A204.1 (cell line): ENCODE data around the gene LLCFC1.

Source experiments
- FAIRE-seq: peaks from 2 replicates; lab custom pipeline; 2012; peaks lifted over from hg19 to GRCh38; lab: Jason Lieb, UNC

The LLCFC1 gene

DNA sequence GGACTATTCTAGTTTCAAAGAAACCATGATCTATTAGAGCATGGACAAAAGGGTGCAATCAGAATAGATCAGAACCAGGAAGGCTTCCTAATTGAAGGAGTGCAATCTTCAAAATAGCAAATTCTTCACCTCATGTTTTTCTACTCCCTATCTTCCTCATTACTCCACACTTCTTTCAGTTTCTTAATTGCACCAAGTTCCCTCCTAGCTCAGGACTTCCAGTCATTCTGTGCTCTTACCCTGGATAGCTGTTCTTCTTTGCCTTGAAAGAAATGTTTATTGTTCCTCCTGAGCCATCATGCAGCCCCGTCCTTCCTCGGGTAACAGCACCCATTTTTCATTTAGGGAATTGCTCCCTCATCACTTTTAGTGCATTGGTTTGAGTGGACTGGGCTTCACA is 28.8 kb upstream of the LLCFC1 start:
- FAIRE-seq = no peak

DNA sequence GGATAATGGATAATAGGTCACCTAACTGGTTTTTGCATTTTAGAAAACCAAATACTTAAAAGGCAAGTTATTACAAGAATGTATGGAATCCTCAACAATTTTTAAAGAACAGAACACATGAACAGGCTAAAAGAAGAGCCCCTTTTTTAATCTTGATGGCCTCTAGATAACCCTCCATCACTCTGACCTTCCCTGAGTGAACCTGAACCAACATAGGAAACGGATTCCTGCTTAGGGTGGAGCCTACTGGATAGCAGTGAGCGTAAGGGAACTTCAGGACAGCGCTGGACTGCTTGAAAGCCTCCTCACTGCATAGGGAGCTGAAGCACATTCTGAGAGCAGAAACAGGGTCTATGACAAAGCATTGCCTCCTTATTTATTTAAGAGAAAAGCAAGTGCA is 26.2 kb upstream of the LLCFC1 start:
- FAIRE-seq = no peak

DNA sequence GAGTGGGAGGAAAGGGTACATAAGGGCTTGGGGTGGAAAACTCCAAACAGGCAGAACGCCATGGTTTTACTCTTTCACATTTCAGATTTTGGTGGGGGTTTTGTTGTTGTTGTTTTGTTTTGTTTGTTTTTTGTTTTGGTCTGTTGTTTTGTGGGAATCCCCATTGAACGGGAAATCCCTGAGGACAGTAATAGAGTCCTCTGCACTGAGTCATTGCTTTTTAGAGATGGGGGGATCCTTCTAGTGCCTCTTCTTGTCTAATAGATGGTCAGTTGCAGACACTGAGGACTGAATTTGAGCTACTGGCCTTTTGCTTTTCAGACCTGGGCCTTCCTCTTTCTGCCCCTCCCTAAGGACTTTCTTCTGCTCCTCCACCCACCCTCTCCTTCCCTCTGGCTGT is 25.7 kb upstream of the LLCFC1 start:
- no peak for FAIRE-seq

DNA sequence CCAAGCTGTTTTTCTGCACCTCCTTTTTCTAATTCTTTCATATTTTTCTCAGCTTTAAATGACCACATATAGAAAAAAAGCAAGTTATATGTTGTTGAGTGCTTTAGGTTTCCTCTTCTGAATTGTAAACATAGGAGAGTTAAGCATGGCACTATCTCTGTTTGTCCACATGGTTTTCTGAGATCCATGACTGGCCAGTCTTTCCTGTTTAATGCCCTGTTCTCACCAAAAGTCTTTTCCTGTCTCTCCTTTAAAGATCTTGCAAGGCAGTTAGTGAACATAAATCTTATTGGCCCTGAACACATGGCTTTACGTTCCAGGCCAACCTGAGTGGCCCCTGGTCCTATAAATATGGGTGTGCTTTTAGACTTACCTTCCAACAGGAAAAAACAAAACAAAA is 25.2 kb upstream of the LLCFC1 start:
- FAIRE-seq = no peak

DNA sequence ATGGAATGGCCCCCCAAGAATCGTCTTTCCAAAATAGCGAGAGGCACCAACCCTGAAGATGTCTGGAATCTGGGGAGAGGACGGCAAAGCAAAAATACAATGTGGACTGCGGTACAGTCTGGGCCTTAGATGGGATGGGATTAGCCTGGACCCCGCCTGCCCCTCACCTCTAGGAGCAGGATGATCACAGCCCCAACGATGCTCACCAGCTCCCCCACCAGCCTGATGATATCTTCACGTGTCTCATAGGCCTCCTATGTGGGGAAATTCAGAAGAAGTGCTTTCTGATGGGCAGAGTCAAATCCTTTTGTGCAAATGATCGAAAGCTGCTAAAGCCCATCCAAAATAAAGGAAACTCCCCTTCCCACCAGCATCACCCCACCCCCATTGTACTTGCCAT is 24.0 kb upstream of the LLCFC1 start:
- no peak for FAIRE-seq

DNA sequence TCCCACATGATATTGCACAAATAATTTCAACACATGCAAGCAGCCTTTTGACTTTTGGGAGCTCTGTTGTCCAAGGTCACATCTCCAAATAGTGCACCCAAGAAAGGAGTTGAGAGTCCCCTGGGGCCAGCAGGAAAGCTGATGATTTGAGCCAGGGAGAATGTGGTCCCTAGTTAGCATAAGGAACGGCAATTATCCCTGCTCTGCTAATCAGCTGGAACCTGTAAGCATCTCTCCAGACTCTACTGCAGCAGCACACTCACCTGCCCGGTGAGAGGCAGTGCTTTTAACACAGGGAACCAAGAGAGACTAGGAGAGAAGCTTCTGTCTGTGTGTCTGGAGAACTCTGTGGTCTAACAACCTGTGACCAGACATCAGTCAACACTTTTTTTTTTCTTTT is 22.8 kb upstream of the LLCFC1 start:
- no peak for FAIRE-seq

DNA sequence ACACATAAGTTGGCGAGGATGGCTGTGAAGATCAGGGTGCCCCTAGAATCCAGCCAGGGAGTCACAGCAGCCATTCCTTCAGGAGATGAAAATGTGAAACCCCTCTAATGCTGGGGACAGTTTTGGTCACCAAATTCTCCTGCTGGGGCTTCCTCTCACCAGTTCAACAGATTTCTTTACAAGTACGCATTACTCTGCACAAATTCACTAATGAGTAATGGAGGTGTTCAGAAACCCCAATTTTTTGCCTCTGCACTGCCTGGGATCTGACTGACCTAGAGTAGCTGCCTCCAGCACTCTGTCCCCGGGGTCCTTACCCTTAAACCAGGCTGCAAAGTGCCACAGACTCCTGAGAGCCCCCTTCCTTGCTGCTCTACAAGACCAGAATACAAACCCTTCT is 21.8 kb upstream of the LLCFC1 start:
- FAIRE-seq = no peak

DNA sequence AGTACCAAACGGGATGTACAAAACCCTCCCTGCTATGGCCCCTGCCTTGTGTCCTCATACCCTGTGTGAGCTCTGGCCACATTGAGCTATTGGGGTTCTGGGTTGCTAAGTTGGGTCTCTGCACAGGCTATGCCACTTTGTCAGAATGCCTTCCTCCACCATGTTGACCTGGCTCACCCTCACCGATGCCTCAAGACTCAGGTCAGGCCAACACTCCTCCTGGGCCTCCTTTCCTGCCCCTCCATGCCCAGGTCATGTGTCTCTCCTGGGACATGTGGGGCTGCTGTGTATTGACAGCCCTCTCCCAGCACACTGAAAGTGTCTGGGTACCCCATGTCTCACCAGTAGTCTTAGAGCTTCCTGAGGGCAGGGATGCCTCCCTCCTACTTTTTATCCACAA is 20.4 kb upstream of the LLCFC1 start:
- no peak for FAIRE-seq

DNA sequence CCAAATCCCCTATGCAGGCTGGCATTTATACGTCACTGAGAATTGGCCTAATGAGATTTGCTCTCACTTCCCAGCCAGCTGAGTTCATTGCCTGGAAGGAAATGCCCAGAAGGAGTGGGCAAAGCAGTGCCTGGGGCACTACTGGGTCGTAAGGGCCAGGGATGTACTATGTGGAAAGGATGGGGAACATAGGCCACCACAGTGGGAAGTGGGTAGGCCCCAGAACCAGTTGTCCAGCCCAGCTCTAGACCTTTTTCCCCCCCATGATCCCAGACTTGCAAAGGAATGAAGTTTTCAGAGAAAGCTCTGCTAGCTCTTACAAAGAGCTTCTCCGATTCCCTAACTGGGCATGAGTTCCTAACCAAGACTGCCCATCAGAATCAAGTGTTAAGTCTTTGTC is 19.6 kb upstream of the LLCFC1 start:
- no peak for FAIRE-seq

DNA sequence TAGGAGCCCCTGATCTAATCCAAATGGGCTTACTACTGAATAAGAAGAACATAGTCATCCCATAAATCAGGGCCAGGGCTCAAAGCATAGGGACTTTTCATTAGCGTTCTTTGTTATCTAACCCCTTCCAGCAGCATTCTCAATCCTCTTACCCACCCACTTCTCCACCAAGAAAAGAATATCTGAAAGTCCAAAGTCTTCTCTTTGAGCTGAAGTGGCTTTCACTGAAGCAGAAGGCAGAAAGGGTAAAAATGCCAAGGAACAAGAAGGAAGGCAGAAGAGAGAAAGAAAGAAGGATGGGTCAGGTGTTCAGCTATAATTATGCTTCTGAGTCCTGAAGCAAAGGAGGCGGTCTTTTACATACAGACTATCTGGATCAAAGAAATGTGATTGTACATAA is 15.9 kb upstream of the LLCFC1 start:
- no peak for FAIRE-seq

DNA sequence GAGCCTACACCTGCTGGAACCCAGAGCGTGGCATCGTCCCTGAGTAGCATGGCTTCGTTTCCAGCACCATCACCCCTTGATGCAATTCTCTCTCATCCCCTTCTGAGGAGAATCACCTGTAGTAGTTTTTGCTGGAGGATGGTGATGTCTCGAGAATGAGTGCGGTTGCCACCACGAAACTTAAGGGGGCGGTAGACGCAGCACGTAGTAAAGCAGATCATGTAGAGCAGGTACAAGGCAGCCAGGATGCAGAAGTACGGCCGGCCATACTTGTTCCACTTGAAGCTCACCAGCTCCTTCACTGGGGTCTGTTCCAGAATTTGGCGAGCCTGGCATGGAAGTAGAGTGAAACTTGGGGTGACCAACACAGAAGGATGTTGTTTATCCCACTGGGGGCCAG is 13.9 kb upstream of the LLCFC1 start:
- FAIRE-seq = no peak

DNA sequence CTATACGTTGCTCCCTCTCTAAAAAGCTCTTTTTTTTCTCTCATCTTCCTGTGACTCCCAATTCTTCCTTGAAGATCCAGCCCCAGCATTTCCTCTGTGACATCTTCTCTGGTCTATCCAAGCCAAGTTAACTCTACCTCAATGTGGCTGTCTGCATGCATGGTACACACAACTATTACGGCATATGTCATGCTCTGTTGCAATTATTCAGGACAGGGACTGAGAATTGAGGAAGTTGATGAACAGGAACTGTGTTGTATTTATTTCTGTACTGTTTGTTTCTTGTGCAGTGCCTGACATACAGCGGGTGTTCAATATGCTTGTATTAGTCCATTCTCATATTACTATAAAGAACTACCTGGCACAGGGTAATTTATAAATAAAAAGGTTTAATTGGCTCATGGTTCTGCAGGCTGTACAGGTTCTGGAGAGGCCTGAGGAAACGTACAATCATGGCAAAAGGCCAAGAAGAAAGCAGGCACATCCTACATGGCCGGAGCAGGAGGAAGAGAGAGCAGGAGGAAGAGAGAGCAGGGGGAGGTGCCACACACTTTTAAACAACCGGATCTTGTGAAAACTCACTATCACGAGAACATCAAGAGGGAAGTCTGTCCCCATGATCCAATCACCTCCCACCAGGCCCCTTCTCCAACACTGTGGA is 12.1 kb upstream of the LLCFC1 start:
- FAIRE-seq = no peak

DNA sequence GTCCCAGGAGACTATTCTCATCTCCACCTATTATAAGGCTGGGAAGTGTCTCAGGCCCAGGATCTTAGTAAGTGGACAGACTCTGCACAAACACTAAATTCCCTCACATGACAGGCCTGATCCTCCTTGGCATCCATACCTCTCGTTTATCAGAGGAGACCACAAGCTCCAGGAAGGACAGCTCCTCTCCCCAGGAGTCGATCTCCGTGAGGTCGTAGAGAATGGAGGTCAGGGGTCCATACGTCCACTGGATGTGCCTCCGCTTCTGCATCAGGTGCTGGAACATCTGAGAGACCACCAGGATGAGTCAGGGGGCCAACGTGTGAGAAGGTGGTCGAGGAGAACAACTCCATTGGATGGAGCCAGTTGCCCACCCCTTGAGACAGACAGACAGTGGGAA is 11.3 kb upstream of the LLCFC1 start:
- FAIRE-seq = no peak

DNA sequence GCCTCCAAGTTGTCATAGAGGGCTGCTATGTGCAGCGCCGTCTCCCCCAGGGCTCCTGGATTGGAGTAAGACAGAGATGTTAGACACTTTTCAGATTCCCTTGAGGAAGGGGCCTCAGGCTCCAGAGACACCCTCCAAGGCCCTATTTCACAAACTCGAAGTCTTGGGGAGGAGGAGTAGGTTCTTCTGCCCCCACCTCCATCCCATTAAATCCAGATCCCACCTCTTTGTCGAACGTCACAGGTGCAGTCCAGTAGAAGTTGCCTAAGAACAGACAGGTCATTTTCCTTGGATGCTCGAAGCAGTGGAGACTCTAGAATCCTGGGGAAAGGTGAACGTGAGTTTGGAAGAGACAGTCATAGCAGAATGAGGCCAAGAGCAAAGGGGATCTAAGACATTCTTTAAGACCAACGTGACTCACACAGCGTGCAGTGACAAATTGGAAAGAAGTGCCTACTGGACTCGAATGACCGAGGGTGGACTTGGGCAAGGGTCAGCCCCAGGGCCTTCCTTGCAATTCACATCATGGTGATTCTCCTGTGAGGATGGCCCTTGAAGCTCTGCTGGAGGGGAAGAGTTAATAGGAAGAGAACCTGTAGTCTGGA is 9.1 kb upstream of the LLCFC1 start:
- no peak for FAIRE-seq

DNA sequence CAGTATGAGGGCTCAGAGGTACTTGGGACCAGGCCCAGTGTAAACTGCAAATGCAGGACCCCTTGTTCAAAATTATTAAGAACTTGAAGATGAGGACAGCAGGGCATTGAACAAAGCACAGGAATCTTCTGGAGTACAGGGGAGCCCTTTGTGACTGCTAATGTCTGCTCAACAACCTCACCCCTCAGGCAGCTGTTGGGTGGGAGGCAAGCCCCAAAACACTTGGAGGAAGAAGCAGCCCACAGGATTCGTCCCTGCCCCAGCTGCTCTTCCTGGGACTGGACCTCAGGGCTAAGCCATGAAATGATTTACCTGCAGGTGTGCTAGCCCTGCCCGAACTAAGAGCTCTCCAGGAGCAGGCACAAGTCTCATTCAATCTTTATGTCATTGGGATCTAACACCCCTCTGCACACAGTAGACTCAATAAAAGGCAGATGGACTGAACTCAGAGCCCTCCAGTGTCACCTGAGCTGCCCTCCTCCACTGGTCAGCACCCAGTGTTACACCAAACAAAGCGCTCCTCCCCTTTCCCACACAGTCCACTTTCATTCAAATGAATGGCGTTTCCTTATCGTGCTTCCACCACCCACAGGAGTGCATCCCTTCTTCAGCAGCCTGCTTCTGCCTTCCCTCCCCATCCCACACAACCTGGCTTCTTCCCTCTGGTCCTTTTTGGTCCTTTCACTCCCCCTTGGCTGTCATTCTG is 6.7 kb upstream of the LLCFC1 start:
- no peak for FAIRE-seq

DNA sequence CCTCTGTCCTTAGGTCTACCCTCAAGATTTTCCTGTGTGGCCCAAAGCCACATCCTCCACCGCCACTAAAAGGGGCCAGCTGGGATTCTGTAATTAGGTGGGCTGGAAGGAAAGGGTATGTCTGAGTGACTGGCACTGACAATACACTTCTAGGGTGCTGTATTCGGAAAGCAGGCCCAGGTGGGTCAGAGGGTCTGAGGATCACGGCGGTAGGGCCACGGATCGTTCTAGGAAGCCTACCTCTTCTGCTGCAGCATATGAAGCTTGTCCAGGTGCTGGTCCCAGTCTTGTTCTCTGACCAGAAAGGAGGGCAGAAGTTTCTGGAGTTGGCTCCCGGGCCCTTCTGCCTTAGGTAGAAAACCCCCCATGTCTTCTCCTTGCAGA is 6.2 kb upstream of the LLCFC1 start:
- no peak for FAIRE-seq

DNA sequence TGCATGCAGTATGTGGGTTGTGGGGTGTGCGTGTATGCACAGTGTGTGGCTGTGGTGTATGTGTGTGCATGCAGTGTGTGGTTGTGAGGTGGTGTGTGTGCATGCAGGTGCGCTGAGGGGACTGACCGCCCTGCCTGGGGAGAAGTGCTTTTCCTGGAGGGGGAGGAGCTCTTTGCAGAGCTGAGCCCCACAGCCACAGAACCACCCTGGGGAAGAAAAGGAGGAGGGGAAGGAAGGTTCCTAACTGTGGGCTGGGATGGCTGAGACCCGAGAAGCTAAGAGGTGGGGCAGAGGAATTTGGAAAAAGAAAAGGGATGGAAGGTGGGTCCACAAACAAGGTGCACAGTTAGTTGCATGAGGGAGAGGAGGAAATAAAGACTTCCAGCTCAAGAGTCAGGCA is 5.7 kb upstream of the LLCFC1 start, which contains the start of gene TRPV5:
Gene TRPV5 (minus strand): TSS at position 123 of the 400 bp plus-strand sequence. CDS start 287 bp downstream, outside the sequence.
- FAIRE-seq = no peak

DNA sequence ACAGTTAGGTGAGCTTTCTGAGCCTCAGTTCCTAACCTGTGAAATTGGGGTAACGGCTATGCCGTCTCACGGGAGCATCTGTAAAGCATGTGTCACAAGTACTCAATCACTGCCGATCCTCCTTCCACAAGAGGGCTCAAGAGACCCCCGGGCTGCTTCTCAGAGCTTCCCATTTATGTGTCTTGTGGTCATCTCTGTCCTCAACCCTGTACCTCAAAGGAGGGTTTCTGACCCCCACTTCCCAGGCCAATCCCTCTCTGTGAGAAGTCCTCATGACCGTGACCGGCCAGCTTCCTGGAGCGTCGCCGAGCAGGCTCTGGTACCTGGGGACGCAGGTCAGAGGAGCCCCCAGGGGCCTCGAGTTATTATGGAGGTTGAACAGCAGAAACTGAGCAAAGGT is 5.2 kb upstream of the LLCFC1 start:
- FAIRE-seq = no peak

DNA sequence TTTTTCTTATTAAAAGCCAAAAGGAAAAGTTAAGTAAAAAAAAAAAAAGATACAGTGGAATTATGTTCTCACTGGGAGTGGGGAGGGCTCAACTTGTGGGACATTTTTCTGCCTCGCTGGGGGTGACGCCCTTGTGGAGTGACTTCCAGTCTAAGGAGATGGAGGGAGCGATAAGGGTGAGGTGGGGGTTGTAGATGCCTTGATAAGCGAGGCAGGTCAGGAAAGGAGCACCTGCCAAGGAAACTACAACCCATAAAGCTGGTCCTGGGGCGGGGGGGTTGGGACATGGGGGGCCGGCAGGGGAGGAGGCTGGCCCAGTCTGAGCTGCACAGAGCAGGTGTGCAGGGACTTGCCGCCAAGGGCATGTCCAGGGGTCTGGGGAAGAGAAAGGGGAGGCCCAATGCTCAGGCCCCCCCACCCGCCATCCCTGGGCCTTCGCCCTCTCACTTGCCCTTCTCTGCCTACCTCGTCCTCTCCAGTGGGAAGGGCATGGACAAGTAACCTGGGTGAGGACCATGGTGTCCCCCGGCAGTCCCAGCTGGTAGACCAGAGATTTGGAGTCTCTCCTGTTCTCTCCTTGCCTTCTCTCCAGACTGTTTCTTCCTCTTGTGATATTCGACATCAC is 3.2 kb upstream of the LLCFC1 start:
- FAIRE-seq = no peak

DNA sequence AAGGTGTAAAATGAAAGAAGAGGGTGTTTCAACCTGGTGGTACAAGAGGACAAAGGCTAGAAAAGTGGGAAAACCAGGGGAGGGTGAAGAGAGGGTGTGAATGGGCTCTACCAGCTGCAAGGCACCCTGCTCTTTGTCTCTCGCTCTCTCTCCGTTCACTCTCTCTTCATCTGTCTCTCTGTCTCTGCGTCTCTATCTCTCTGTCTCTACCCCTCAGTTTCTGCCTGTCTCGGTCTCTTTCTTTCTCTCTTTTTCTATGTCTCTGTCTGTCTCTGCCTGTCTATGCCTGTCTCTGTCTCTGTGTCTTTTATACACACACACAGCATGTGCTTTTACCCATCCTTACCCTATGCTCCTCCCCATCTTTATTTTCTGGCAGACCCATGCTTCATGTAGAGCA is 673 bp upstream of the LLCFC1 start:
- no peak for FAIRE-seq

DNA sequence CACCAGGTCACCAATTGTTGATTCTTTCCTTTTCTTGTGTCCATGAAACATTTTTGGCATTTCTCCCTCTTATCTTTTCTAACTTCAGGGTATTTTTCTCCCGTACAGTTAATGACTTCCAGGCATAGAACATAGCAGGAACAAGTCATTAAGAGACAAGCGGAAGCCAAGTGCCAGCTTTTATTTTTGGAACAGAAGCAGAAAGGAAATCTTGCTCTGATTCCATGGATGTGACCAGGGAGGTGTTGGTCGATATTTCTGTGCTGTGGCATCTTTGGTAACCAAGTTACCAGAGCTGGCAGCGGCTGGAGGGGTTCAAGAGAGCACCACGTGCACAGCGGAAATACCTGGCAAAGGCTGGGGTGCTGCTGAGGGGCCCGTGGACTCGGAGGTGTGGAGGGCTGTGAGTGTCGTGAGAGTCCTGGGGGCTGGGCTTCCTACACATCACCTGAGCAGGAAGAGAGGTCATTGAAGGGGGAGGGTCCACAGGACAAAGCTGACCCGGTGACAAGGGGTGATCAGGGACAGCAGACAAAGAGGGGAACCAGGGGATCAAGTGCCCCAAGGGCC is 1.8 kb downstream of the LLCFC1 start:
- FAIRE-seq = no peak

DNA sequence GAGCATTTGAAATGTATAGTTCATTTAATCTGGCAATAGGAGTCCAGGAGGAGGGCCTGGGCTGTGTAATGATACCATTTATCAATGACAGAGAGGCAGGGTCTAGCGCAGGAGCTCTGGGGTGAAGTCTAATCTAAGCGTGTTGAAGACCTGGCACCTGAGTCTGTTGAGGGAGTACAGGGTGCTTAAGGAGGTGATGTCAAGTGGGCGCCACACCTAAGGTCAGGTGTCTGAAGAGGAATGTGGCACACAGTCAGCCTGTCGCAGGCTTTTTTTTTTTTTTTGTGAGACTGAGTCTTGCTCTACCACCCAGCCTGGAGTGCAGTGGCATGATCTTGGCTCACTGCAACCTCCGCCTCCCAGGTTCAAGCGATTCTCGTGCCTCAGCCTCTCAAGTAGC is 2.3 kb downstream of the LLCFC1 start:
- FAIRE-seq = no peak

DNA sequence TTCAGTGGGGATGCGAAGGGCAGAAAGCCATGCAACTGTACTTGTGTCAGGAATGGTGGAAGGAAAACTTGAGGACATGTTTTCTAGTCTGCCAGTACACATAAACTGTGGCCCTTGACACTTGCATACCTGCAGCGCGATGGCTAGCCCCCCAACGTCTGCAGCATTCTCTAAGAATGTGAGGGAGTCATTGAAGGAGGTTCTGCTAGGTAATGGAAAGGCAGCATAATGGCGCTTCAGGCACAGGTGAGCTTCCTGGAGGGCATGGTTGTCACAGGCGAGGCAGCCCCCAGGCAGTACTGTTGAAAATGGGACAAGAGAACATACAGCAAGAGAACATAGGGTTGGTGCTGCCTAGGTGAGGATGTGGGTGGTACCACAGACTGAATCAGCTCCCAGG is 3.5 kb downstream of the LLCFC1 start:
- no peak for FAIRE-seq
